HG03039 (cell line): Measurements from ENCODE around the gene NRXN2.

Experiments
- ATAC-seq: cut with Tn5 transposase; IDR thresholded peaks from one replicate; pipeline ENCODE4 v1.9.1; 2021; ENCODE audit warnings: mild to moderate bottlenecking, moderate library complexity; ENCODE audit not compliant: unreplicated experiment

NRXN2 gene

GRCh38 chr11:64759131-64759721 is 36.2 kb upstream of the NRXN2 start:
- ATAC-seq, result no peak

GRCh38 chr11:64758330-64759079 is 35.5 kb upstream of the NRXN2 start:
- ATAC-seq, result no peak

- no peak for ATAC-seq
Observed at GRCh38 chr11:64757549-64758329, 34.7 kb upstream of the NRXN2 start.

- no peak for ATAC-seq
Observed at GRCh38 chr11:64755681-64756361, 32.8 kb upstream of the NRXN2 start.

GRCh38 chr11:64754919-64755662 is 32.1 kb upstream of the NRXN2 start:
- ATAC-seq, result no peak

GRCh38 chr11:64754124-64754918 is 31.3 kb upstream of the NRXN2 start:
- ATAC-seq, result no peak

GRCh38 chr11:64753380-64754123 is 30.6 kb upstream of the NRXN2 start:
- ATAC-seq, result no peak

GRCh38 chr11:64753019-64753379 is 30.0 kb upstream of the NRXN2 start:
- no peak for ATAC-seq

- ATAC-seq, result no peak
Observed at GRCh38 chr11:64752175-64752970, 29.4 kb upstream of the NRXN2 start.

GRCh38 chr11:64751580-64751979 is 28.6 kb upstream of the NRXN2 start:
- ATAC-seq, result no peak

- no peak for ATAC-seq
Observed at GRCh38 chr11:64751136-64751535, 28.1 kb upstream of the NRXN2 start.

GRCh38 chr11:64750361-64751054 is 27.5 kb upstream of the NRXN2 start:
- ATAC-seq, result no peak

GRCh38 chr11:64747961-64748665 is 25.1 kb upstream of the NRXN2 start:
- ATAC-seq, result no peak

- no peak for ATAC-seq
Observed at GRCh38 chr11:64746486-64746885, 23.5 kb upstream of the NRXN2 start.

- ATAC-seq, result no peak
Observed at GRCh38 chr11:64745521-64746328, 22.7 kb upstream of the NRXN2 start.

GRCh38 chr11:64745189-64745520 is 22.2 kb upstream of the NRXN2 start:
- ATAC-seq, result no peak
